ENCODE results near the gene KCNE3. TPM values are rescaled to one million over a fixed set of nuclear protein-coding genes. Genes with fewer than 3 reads are reported as not detected.

KCNE3 gene
- total RNA-seq, 4 donors from 2014 or later, result 0.72 to 8.4 (median 3.5) TPM

DNA sequence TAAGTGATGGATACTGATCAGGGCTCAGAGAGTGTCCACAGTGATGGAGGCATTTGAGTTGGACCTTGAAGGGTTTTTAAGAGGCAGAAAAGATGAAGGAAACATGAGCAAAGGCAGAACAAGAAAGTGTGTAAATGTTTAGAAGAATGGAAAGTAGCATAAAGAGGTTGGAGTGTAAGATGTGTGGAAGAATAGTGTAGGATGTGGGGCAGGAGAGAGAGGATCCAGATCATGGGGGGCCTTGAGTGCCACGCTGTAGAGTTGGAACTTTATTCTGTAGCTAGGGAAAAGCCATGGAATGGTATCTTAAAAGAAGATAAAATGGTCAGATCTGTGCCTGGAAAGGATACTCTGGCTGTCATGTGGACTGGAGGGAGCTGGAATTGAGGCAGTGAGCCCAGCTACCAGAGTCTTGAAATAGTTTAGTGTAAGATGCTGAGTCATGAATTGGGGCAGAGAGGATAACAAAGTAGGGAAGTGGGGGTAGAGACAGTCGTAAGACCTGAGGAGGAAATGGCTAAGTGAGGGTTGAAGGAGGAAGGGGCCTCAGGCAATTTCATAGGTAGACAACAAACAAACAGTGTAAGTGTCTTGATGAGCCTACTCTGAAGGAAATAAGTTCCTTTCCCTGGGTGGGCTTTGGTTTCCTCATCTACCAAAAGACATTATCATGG, 6.7 kb downstream of the KCNE3 start:
- TF ChIP-seq, protein P1, sequence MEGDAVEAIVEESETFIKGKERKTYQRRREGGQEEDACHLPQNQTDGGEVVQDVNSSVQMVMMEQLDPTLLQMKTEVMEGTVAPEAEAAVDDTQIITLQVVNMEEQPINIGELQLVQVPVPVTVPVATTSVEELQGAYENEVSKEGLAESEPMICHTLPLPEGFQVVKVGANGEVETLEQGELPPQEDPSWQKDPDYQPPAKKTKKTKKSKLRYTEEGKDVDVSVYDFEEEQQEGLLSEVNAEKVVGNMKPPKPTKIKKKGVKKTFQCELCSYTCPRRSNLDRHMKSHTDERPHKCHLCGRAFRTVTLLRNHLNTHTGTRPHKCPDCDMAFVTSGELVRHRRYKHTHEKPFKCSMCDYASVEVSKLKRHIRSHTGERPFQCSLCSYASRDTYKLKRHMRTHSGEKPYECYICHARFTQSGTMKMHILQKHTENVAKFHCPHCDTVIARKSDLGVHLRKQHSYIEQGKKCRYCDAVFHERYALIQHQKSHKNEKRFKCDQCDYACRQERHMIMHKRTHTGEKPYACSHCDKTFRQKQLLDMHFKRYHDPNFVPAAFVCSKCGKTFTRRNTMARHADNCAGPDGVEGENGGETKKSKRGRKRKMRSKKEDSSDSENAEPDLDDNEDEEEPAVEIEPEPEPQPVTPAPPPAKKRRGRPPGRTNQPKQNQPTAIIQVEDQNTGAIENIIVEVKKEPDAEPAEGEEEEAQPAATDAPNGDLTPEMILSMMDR (IDR thresholded peaks at IDR 0.05), result no peak
- no peak for TF ChIP-seq POLR2A (IDR thresholded peaks at IDR 0.05)
- no peaks in the 10 kb centered on the region for H3K9me3 ChIP-seq
- H3K4me1 ChIP-seq, result peaks cover 0 to 42% (median 8%) of the 10 kb centered on the region in 3 donors
- no peaks in the 10 kb centered on the region for H3K27me3 ChIP-seq
- H3K4me3 ChIP-seq, result peak overlapping the region in 1 of 4 donors; percentile 50
- WGBS, 2 donors, result 61 to 69% methylated on average over 2 of the region's 2 CpGs
- peaks cover 0 to 25% (median 0%) of the 10 kb centered on the region in 3 donors for H3K36me3 ChIP-seq
- peak overlapping the region in 3 of 4 donors; percentile 50 to 66 (median 63) for H3K27ac ChIP-seq
- no peak for DNase-seq
- intact Hi-C loops (cut with DNase I), result no loop called here

DNA sequence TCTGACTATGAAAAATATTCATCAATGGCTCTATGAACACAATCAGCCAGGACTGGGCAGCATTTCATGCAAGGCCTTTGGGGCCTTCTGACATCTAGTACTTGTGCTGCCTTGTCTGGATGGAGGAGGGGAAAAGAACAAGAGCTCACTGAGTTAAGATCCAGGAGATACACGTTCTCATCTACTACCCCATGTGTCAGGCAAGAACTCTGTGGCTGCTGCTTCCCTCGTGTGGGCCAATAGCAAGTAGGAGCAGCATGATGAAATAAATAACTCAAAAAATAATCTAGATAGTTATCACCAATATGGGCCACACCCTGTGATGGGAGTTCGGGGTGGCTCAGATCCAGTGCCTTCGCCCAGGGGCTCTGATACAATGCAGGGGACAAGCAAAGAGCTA, 7.3 kb downstream of the KCNE3 start:
- intact Hi-C loops (cut with DNase I), result no loop called here
- WGBS, 2 donors, result 66 to 77% methylated on average over 4 of the region's 4 CpGs

DNA sequence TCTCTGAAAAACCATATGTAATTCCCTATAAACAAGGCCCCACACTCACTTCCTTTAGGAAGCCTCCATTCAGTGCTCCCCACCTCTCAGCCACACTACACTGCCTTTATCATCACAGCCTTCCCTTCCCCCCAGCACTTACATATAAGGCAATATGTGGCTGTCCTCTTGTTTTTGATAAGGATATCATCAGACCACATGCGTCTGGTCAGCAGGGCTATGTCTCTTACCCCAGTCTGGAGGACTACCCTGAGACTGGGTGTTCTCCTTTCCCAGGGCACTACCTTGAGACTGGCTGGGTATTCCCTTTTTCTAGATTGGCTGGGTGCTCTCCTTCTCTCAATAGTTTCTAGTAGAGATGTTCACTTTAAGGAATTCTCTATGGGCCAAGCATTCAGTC, 7.8 kb downstream of the KCNE3 start:
- no peaks in the 10 kb centered on the region for H3K9me3 ChIP-seq
- 0 to 42% methylated on average over 1 of the region's 1 CpG for WGBS, 2 donors
- intact Hi-C loops (cut with DNase I), result no loop called here
- TF ChIP-seq, protein P1 (IDR thresholded peaks at IDR 0.05), result no peak
- TF ChIP-seq POLR2A (IDR thresholded peaks at IDR 0.05), result no peak
- DNase-seq, result no peak
- peak overlapping the region in 1 of 4 donors; percentile 5 for H3K27ac ChIP-seq
- peaks cover 0 to 32% (median 8%) of the 10 kb centered on the region in 3 donors for H3K4me1 ChIP-seq
- no peaks in the 10 kb centered on the region for H3K27me3 ChIP-seq
- H3K4me3 ChIP-seq, result no peak overlapping the region
- peaks cover 0 to 25% (median 0%) of the 10 kb centered on the region in 3 donors for H3K36me3 ChIP-seq

More for the DNA sequence above, 7.3 kb downstream of the KCNE3 start:
- H3K9me3 ChIP-seq, result no peaks in the 10 kb centered on the region
- no peak for DNase-seq
- H3K27me3 ChIP-seq, result no peaks in the 10 kb centered on the region
- peaks cover 0 to 36% (median 8%) of the 10 kb centered on the region in 3 donors for H3K4me1 ChIP-seq
- TF ChIP-seq, protein P1 (IDR thresholded peaks at IDR 0.05), result no peak
- TF ChIP-seq POLR2A (IDR thresholded peaks at IDR 0.05), result no peak
- peak overlapping the region in 3 of 4 donors; percentile 50 to 66 (median 63) for H3K27ac ChIP-seq
- no peak overlapping the region for H3K4me3 ChIP-seq
- peaks cover 0 to 25% (median 0%) of the 10 kb centered on the region in 3 donors for H3K36me3 ChIP-seq

DNA sequence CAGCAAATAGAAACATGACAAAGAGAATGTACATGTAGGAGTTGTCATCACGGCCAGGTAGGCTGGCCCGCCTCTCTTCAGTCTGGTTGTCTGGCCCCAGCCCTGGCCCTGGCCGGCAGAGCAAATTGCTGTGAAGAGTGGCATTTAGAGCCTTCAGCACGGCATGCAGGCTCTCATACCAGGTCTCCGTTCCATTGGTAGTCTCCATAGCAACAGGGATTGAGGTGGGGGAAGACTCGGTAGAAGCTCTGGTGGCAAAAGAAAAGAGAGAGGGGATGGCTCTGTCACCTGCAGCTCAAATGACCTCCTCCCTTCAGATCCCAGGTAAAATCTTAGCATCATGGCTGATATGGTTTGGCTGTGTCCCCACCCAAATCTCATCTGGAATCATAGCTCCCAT, 10.0 kb downstream of the KCNE3 start:
- Histone ChIP-seq H3K4me3 (no peak overlapping the region), H3K27me3 (no peaks in the 10 kb centered on the region), H3K27ac (no peak overlapping the region), H3K9me3 (no peaks in the 10 kb centered on the region), H3K36me3 (peaks cover 0 to 25% (median 0%) of the 10 kb centered on the region in 3 donors), H3K4me1 (peaks cover 0 to 35% (median 7%) of the 10 kb centered on the region in 3 donors)
- intact Hi-C loops (cut with DNase I), result no loop called here
- no peak for TF ChIP-seq POLR2A (IDR thresholded peaks at IDR 0.05)
- TF ChIP-seq, protein P1 (IDR thresholded peaks at IDR 0.05), result no peak
- whole genome bisulfite sequencing, 2 donors, result 83 to 100% methylated on average over 1 to 5 of the region's 6 CpGs
- DNase-seq, result no peak

DNA sequence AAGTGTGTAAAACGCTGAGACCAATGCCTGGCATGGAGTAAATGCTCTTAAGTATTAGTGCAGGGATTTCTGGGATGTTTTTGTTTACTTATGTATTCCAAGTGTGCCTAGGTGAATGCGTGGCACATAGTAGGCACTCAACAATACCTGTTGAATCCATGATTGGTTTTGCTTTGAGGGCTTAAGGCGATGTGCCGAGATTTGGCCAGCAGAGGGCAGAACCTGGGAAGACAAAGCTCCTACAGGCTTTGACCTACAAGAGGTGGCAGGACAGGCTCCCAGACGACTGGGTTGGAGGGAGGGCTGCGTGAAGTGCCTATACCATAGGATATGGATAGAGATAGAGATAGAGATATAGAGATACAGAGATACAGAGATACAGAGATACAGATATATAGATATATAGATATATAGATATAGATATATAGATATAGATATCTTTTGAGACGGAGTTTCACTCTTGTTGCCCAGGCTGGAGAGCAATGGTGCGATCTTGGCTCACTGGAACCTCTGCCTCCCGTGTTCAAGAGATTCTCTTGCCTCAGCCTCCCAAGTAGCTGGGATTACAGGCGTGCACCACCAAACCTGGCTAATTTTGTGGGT, 13.9 kb downstream of the KCNE3 start:
- no peak for TF ChIP-seq POLR2A (IDR thresholded peaks at IDR 0.05)
- TF ChIP-seq, protein P1 (IDR thresholded peaks at IDR 0.05), result peak; percentile 59 to 87 (median 82)
- Histone ChIP-seq H3K27me3 (no peaks in the 10 kb centered on the region), H3K4me3 (no peak overlapping the region), H3K4me1 (peaks cover 0 to 19% (median 0%) of the 10 kb centered on the region in 3 donors), H3K36me3 (peaks cover 0 to 20% (median 0%) of the 10 kb centered on the region in 3 donors), H3K27ac (no peak overlapping the region), H3K9me3 (no peaks in the 10 kb centered on the region)
- intact Hi-C loops (cut with DNase I), result loop anchor here (2.0 kb wide), 1 partner anchor 117 kb away; no protein-coding TSS in a partner anchor
- 30 to 42% methylated on average over 10 of the region's 10 CpGs for WGBS, 2 donors
- no peak for DNase-seq

All from esophagus squamous epithelium (tissue), 5 donors.